CD4-positive, alpha-beta T cell (primary cell): ENCODE measurements around the gene TANK. TPM values are rescaled to one million over a fixed set of nuclear protein-coding genes. Genes with fewer than 3 reads are reported as not detected.
"Not testable (repeated sequence)": the region's sequence is repeated elsewhere in the genome, so short reads cannot be mapped to it uniquely, and the experiment has no call there.

Source experiments
- ATAC-seq: fragments of 200-7000 bp; cut with Tn5 transposase; one replicate; pipeline ENCODE4 v1.10.0; 2022; ENCODE audit warnings: mild to moderate bottlenecking; ENCODE audit not compliant: poor library complexity
- CTCF ChIA-PET: fragments of 350-600 bp; sonication (Branson Sonifier 250); formaldehyde crosslinking; loops from one replicate; lab custom pipeline; 2021; ENCODE audit warnings: antibody characterized with exemption, inconsistent platforms; lab: Charles Lee
- POLR2A ChIA-PET: fragments of 350-600 bp; sonication (Branson Sonifier 250); formaldehyde crosslinking; loops from one replicate; lab custom pipeline; 2021; ENCODE audit warnings: antibody characterized with exemption, inconsistent platforms; lab: Charles Lee
- DNase-seq, 14 experiments: peaks; one replicate each; pipeline ENCODE4 v3.0.0-alpha.2; 2013 to 2020; ENCODE audit warnings: mixed read lengths in 2 of 14
- H3K27ac ChIP-seq, 2 donors: one replicate each; pipeline versions ENCODE4 v1.5.1 to v1.7.0; 2013; ENCODE audit warnings: low read length in 2 of 2, low read depth in 1 of 2, mild to moderate bottlenecking in 1 of 2
- H3K27me3 ChIP-seq, 2 experiments: 1 replicate in 1 of 2; 2 replicates in 1 of 2; pipeline versions ENCODE4 v1.6.1 to v1.7.0; 2013; ENCODE audit warnings: low read length in 2 of 2, control low read depth in 1 of 2, mild to moderate bottlenecking in 1 of 2, moderate library complexity in 1 of 2; ENCODE audit not compliant: insufficient read depth in 2 of 2, control insufficient read depth in 1 of 2
- H3K36me3 ChIP-seq: one replicate; pipeline ENCODE4 v1.6.1; 2013; ENCODE audit warnings: low read length, control low read depth; ENCODE audit not compliant: insufficient read depth
- H3K4me1 ChIP-seq: one replicate; pipeline ENCODE4 v1.6.1; 2013; ENCODE audit warnings: low read length, control low read depth; ENCODE audit not compliant: insufficient read depth
- H3K4me3 ChIP-seq: one replicate; pipeline ENCODE4 v1.5.1; 2013; ENCODE audit warnings: mild to moderate bottlenecking, low read length, moderate library complexity
- H3K9me3 ChIP-seq, 2 experiments: 1 replicate in 1 of 2; 2 replicates in 1 of 2; pipeline versions ENCODE4 v1.6.1 to v1.7.0; 2013; ENCODE audit warnings: low read length in 2 of 2, mild to moderate bottlenecking in 2 of 2, control low read depth in 1 of 2, moderate library complexity in 1 of 2; ENCODE audit not compliant: control insufficient read depth in 1 of 2, insufficient read depth in 1 of 2
- H3K27ac Mint-ChIP-seq: one replicate; pipeline ENCODE4 v1.8.0; 2020; ENCODE audit warnings: mixed read lengths
- H3K27me3 Mint-ChIP-seq: one replicate; pipeline ENCODE4 v1.8.0; 2021; ENCODE audit warnings: mixed read lengths
- H3K36me3 Mint-ChIP-seq: one replicate; pipeline ENCODE4 v1.8.0; 2021; ENCODE audit warnings: low read depth, mixed read lengths
- H3K4me1 Mint-ChIP-seq: one replicate; pipeline ENCODE4 v1.8.0; 2021; ENCODE audit warnings: low read depth, mixed read lengths
- H3K4me3 Mint-ChIP-seq: one replicate; pipeline ENCODE4 v1.8.0; 2020; ENCODE audit warnings: mild to moderate bottlenecking, mixed read lengths
- H3K9me3 Mint-ChIP-seq: one replicate; pipeline ENCODE4 v1.8.0; 2020; ENCODE audit warnings: mixed read lengths
- intact Hi-C, 2 experiments: fragments of 100-400 bp; cut with DNase I in 1 of 2; cut with micrococcal nuclease in 1 of 2; formaldehyde crosslinking; loops; one replicate each; pipeline versions ENCODE4 v1.15.1 to v1.9.0; 2023 to 2025; cut with DNase I, micrococcal nuclease
- total RNA-seq, 174 experiments: library from RNA in 2 of 174; stranded (reverse) in 2 of 174; gene quantifications; one replicate each; pipeline ENCODE4 v1.2.3 and lab custom pipeline; 2021 to 2026
- TF ChIP-seq, protein P1 (sequence below): fragments of 200-600 bp; IDR thresholded peaks from one replicate; pipeline ENCODE4 v1.8.0; 2022; ENCODE audit warnings: antibody characterized with exemption, mild to moderate bottlenecking

Gene TANK
- total RNA-seq, 2 experiments from 2014 or later: 66.3 to 71.7 TPM

DNA sequence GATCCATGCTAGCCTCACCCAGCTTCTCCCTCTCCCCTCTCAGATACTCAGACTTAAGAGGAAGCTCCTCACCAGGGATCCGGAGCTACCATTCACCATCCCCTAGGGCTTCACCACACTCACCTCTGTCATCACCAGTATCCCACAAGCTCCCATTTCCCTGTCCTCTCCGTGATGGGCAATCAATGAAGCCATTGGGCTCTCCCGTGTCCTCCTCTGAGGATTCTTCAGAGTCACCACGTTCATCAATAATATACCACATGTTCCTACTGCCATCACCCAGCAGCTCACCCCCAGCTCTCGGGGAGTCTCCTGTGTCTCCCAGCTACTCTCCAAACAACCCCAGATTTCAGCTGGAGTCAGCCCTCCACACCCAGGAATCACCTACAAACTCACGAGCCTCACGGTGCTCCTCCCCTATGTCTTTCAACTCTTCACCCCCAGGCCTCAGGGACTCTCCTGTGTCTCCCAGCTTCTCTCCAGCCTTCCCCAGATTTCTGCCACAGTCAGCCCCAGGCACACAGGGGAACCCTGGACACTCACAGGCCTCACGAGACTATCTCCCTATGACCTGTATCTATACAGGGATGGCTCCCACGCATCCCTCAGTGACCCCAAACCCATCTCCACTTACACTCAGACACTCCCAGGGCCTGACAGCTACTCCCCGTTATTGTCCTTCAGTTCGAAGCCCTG lies 121.5 kb downstream of the TANK start:
- intact Hi-C loops, POLR2A ChIA-PET, H3K36me3 Mint-ChIP-seq, H3K4me1 ChIP-seq, CTCF ChIA-PET, H3K27ac ChIP-seq, H3K4me3 Mint-ChIP-seq, H3K36me3 ChIP-seq, H3K27ac Mint-ChIP-seq, H3K27me3 ChIP-seq, ATAC-seq, H3K4me3 ChIP-seq, H3K4me1 Mint-ChIP-seq, H3K9me3 Mint-ChIP-seq, DNase-seq: not testable (repeated sequence)
- H3K27me3 Mint-ChIP-seq: peaks cover 22% of the 10 kb centered on the region
- peaks cover 3 to 16% of the 10 kb centered on the region in 2 experiments for H3K9me3 ChIP-seq

DNA sequence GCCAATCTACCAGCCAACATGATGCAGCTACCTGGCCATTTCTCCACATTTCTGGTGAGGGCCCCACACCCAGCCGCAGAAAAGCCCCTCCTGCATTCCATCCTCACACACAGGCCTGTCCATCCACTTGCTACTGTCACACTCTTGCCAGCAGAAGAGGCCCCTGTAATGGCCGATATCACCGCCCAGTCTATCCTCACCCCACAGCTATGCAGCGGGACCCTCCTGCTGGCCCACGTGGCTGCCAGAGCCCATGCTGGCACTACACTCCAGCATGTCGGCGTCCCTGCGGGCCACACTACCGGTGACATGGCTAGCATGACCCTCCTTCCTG lies 122.0 kb downstream of the TANK start:
- H3K27me3 Mint-ChIP-seq: peaks cover 24% of the 10 kb centered on the region
- H3K36me3 Mint-ChIP-seq, H3K4me3 ChIP-seq, H3K27ac ChIP-seq, H3K27me3 ChIP-seq, CTCF ChIA-PET, H3K36me3 ChIP-seq, intact Hi-C loops, POLR2A ChIA-PET, H3K9me3 Mint-ChIP-seq, H3K4me3 Mint-ChIP-seq, H3K4me1 ChIP-seq, H3K4me1 Mint-ChIP-seq, ATAC-seq, H3K27ac Mint-ChIP-seq: not testable (repeated sequence)
- peaks cover 3 to 16% of the 10 kb centered on the region in 2 experiments for H3K9me3 ChIP-seq
- DNase-seq: peak in 1 of 14 experiments; percentile 13

DNA sequence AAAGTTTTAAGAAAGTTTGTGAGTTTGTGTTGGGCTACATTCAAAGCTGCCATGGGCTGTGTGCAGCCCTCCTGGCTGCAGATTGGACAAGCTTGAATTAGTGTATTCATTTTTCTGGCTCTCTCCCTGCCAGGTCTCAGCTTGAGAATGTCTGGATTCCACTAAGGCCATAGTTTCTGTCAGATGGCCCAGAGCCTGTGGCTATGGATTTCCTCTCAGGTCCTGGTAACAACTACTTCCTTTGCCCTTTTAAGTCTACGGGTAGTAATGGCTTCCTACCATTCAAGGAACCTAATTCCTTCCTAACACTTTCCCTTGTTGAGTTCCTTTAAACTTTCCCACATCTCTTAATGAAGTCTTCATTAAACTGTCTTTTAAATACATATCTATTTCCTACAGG lies 123.7 kb downstream of the TANK start:
- H3K36me3 Mint-ChIP-seq: no peaks in the 10 kb centered on the region
- no peak overlapping the region for H3K4me3 ChIP-seq
- DNase-seq (no peak), ATAC-seq (no peak)
- H3K9me3 Mint-ChIP-seq: no peaks in the 10 kb centered on the region
- H3K27me3 ChIP-seq: peaks cover 0 to 3% of the 10 kb centered on the region in 2 experiments
- peaks cover 34% of the 10 kb centered on the region for H3K27me3 Mint-ChIP-seq
- TF ChIP-seq, protein P1, sequence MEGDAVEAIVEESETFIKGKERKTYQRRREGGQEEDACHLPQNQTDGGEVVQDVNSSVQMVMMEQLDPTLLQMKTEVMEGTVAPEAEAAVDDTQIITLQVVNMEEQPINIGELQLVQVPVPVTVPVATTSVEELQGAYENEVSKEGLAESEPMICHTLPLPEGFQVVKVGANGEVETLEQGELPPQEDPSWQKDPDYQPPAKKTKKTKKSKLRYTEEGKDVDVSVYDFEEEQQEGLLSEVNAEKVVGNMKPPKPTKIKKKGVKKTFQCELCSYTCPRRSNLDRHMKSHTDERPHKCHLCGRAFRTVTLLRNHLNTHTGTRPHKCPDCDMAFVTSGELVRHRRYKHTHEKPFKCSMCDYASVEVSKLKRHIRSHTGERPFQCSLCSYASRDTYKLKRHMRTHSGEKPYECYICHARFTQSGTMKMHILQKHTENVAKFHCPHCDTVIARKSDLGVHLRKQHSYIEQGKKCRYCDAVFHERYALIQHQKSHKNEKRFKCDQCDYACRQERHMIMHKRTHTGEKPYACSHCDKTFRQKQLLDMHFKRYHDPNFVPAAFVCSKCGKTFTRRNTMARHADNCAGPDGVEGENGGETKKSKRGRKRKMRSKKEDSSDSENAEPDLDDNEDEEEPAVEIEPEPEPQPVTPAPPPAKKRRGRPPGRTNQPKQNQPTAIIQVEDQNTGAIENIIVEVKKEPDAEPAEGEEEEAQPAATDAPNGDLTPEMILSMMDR: no peak
- H3K4me1 ChIP-seq: peaks cover 5% of the 10 kb centered on the region
- ChIA-PET POLR2A (no interaction called here), CTCF (no interaction called here)
- H3K27ac ChIP-seq: no peak overlapping the region
- no peak overlapping the region for H3K27ac Mint-ChIP-seq
- intact Hi-C loops: no loop called here
- no peaks in the 10 kb centered on the region for H3K36me3 ChIP-seq
- H3K9me3 ChIP-seq: peaks cover 3 to 13% of the 10 kb centered on the region in 2 experiments
- H3K4me1 Mint-ChIP-seq: no peaks in the 10 kb centered on the region
- no peak overlapping the region for H3K4me3 Mint-ChIP-seq

Other genes with a start within 250 kb of the TANK start
- 10 to 100 TPM; 17.1 to 22.1 TPM for gene PSMD14, start 148.0 kb downstream of the TANK start, total RNA-seq